Mesendoderm (in vitro differentiated cells): ENCODE data around the gene TSHZ2.
"Not testable (repeated sequence)": the region's sequence is repeated elsewhere in the genome, so short reads cannot be mapped to it uniquely, and the experiment has no call there.

Source experiments
- DNase-seq: peaks from one replicate; pipeline ENCODE4 v3.0.0; 2013
- H2AK5ac ChIP-seq: 2 replicates; pipeline ENCODE4 v1.6.1; 2013; ENCODE audit warnings: low read length, inconsistent platforms
- H2BK120ac ChIP-seq: 2 replicates; pipeline ENCODE4 v1.6.1; 2013; ENCODE audit warnings: low read depth, mild to moderate bottlenecking, low read length, moderate library complexity, mixed read lengths
- H2BK15ac ChIP-seq: replicated peaks from 2 replicates; pipeline ENCODE4 v1.6.1; 2013; ENCODE audit warnings: low read depth, mild to moderate bottlenecking, moderate library complexity
- H2BK5ac ChIP-seq: 2 replicates; pipeline ENCODE4 v1.6.1; 2013; ENCODE audit warnings: low read length, inconsistent platforms
- H3K18ac ChIP-seq: 2 replicates; pipeline ENCODE4 v1.6.1; 2013; ENCODE audit warnings: mild to moderate bottlenecking, low read length, mixed read lengths
- H3K23ac ChIP-seq: one replicate; pipeline ENCODE4 v1.6.1; 2013; ENCODE audit warnings: low read length
- H3K27ac ChIP-seq: 2 replicates; pipeline ENCODE4 v1.5.1; 2013; ENCODE audit warnings: low read depth, mild to moderate bottlenecking, inconsistent platforms, low read length, moderate library complexity
- H3K27me3 ChIP-seq: 2 replicates; pipeline ENCODE4 v1.6.1; 2013; ENCODE audit warnings: low read length, control low read depth, mild to moderate bottlenecking, inconsistent platforms; ENCODE audit not compliant: insufficient read depth, poor library complexity
- H3K36me3 ChIP-seq: 2 replicates; pipeline ENCODE4 v1.6.1; 2013; ENCODE audit warnings: low read length, inconsistent platforms; ENCODE audit not compliant: control insufficient read depth, insufficient read depth
- H3K4ac ChIP-seq: one replicate; pipeline ENCODE4 v1.6.1; 2013; ENCODE audit warnings: low read depth, mild to moderate bottlenecking, low read length, moderate library complexity
- H3K4me1 ChIP-seq: 2 replicates; pipeline ENCODE4 v1.6.1; 2013; ENCODE audit warnings: low read depth, low read length, inconsistent platforms; ENCODE audit not compliant: control insufficient read depth
- H3K4me2 ChIP-seq: 2 replicates; pipeline ENCODE4 v1.6.1; 2013; ENCODE audit warnings: low read length
- H3K4me3 ChIP-seq: 2 replicates; pipeline ENCODE4 v1.5.1; 2013; ENCODE audit warnings: mild to moderate bottlenecking, low read length
- H3K56ac ChIP-seq: one replicate; pipeline ENCODE4 v1.6.1; 2013; ENCODE audit warnings: low read length
- H3K79me1 ChIP-seq: 2 replicates; pipeline ENCODE4 v1.6.1; 2013; ENCODE audit warnings: low read length, inconsistent platforms
- H3K79me2 ChIP-seq: 2 replicates; pipeline ENCODE4 v1.6.1; 2013; ENCODE audit warnings: mild to moderate bottlenecking, low read length; ENCODE audit not compliant: control insufficient read depth, insufficient read depth
- H3K9ac ChIP-seq: 2 replicates; pipeline ENCODE4 v1.6.1; 2013; ENCODE audit warnings: low read length, inconsistent platforms
- H4K5ac ChIP-seq: one replicate; pipeline ENCODE4 v1.6.1; 2013; ENCODE audit warnings: low read length
- H4K8ac ChIP-seq: one replicate; pipeline ENCODE4 v1.6.1; 2013; ENCODE audit warnings: low read depth, mild to moderate bottlenecking, control low read depth, low read length, moderate library complexity
- WGBS: extraction: QIAGEN DNeasy Blood & Tissue Kit; methylation state at CpG from one replicate; pipeline ENCODE4 v1.1.7; 2013; ENCODE audit warnings: low lambda C conversion rate, missing lambda C conversion rate; ENCODE audit not compliant: insufficient coverage; ENCODE audit errors: extremely low coverage; 5-methylcytosine and 5-hydroxymethylcytosine counted together

TSHZ2 gene

DNA sequence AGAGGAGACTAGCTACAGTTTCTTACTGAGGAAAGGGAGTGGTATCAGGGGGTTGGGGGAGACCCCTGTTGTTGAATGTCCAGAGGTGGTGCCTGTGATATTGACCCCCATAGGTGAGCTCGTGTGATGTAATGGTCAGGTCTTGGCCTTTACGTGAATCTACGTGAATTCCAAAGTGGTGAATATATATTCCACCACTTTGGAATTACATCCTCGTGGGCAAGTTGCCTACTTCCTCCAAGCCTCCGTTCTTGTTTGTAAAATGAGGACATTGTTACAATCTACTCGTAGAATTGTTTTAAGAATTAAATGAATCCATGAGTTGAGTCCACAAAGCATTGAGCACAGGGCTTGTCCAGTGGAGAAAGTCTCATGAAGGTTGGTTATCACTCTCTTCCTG is 47.3 kb downstream of the TSHZ2 start:
- Histone ChIP-seq H3K4me3 (no peak overlapping the region), H2BK15ac (no peak overlapping the region), H3K4me2 (no peak overlapping the region), H3K27me3 (no peaks in the 10 kb centered on the region), H3K36me3 (no peaks in the 10 kb centered on the region), H2BK5ac (no peak overlapping the region), H3K9ac (no peak overlapping the region), H3K79me2 (no peaks in the 10 kb centered on the region), H3K4ac (no peak overlapping the region), H3K23ac (no peak overlapping the region), H3K27ac (no peak overlapping the region), H2AK5ac (no peak overlapping the region), H4K5ac (no peak overlapping the region), H3K4me1 (no peaks in the 10 kb centered on the region), H4K8ac (no peak overlapping the region), H3K56ac (no peak overlapping the region), H3K18ac (no peak overlapping the region), H3K79me1 (no peaks in the 10 kb centered on the region), H2BK120ac (no peak overlapping the region)
- DNase-seq = no peak
- WGBS = no CpG with 5 or more reads among the region's 6 CpGs

DNA sequence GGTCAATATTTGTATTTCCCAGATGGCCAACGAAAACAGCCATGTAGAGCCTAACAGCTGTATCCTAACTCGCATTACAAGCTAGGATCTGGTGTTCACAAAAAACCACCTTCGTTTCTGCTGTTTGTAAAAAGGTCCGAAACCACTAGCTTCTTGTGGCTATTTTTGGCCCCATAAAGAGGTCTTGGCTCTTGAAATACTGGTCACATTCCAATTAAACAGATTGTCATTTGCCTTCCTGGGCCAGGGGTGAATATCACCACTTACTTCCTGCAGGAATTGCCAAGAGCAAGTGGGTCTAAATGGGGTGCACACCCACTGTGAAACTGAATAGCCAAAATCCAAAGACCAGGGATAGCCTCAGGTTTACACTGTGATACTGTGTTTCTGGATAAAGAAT is 48.2 kb downstream of the TSHZ2 start:
- Histone ChIP-seq H3K18ac (no peak overlapping the region), H2BK5ac (no peak overlapping the region), H3K23ac (no peak overlapping the region), H3K79me1 (no peaks in the 10 kb centered on the region), H2BK120ac (no peak overlapping the region), H3K36me3 (no peaks in the 10 kb centered on the region), H4K8ac (no peak overlapping the region), H3K56ac (no peak overlapping the region), H3K27ac (no peak overlapping the region), H3K4ac (no peak overlapping the region), H2AK5ac (no peak overlapping the region), H3K27me3 (no peaks in the 10 kb centered on the region), H3K4me2 (no peak overlapping the region), H2BK15ac (no peak overlapping the region), H3K79me2 (no peaks in the 10 kb centered on the region), H3K4me1 (no peaks in the 10 kb centered on the region), H4K5ac (no peak overlapping the region), H3K4me3 (no peak overlapping the region), H3K9ac (no peak overlapping the region)
- no peak for DNase-seq
- WGBS = no CpG with 5 or more reads among the region's 4 CpGs

GRCh38 chr20:53020834-53021233 is 48.7 kb downstream of the TSHZ2 start:
- no peak overlapping the region for H2AK5ac ChIP-seq
- H2BK5ac ChIP-seq = no peak overlapping the region
- no peaks in the 10 kb centered on the region for H3K79me2 ChIP-seq
- no peak overlapping the region for H4K5ac ChIP-seq
- no peak overlapping the region for H3K4ac ChIP-seq
- no peaks in the 10 kb centered on the region for H3K79me1 ChIP-seq
- no peak overlapping the region for H4K8ac ChIP-seq
- H3K4me2 ChIP-seq = no peak overlapping the region
- no peak overlapping the region for H3K9ac ChIP-seq
- no peak overlapping the region for H2BK120ac ChIP-seq
- no peaks in the 10 kb centered on the region for H3K36me3 ChIP-seq
- no peak overlapping the region for H3K4me3 ChIP-seq
- WGBS = no CpG with 5 or more reads among the region's 2 CpGs
- no peak overlapping the region for H3K27ac ChIP-seq
- no peaks in the 10 kb centered on the region for H3K27me3 ChIP-seq
- no peak overlapping the region for H3K56ac ChIP-seq
- H3K4me1 ChIP-seq = no peaks in the 10 kb centered on the region
- H3K23ac ChIP-seq = no peak overlapping the region
- no peak overlapping the region for H3K18ac ChIP-seq
- DNase-seq = no peak
- H2BK15ac ChIP-seq = no peak overlapping the region

DNA sequence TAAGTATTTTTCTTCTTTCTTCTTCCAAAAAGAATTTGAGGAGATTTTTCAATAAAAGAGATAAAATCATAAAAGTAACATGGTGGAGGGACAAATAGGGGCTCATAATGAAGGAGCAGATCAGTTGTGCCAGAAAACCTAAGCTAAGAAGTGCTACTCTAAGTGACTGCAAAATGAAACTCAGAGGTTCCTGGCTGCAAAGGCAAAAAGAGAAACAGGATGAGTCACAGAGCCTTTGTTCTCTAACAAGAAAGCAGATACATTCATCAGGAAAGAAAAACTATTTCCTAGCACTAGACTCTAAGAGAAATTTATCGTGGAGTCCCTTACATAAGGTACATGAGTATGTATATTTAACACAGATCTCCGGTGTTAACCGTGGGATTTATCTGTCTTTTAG is 49.8 kb downstream of the TSHZ2 start:
- H2BK15ac ChIP-seq = no peak overlapping the region
- no peaks in the 10 kb centered on the region for H3K79me2 ChIP-seq
- no peak overlapping the region for H2BK120ac ChIP-seq
- no peaks in the 10 kb centered on the region for H3K27me3 ChIP-seq
- H3K4me3 ChIP-seq = no peak overlapping the region
- WGBS = no CpG with 5 or more reads among the region's 3 CpGs
- no peak overlapping the region for H3K56ac ChIP-seq
- H4K5ac ChIP-seq = no peak overlapping the region
- H2BK5ac ChIP-seq = no peak overlapping the region
- H3K23ac ChIP-seq = no peak overlapping the region
- no peak overlapping the region for H3K4me2 ChIP-seq
- H3K18ac ChIP-seq = no peak overlapping the region
- no peak for DNase-seq
- no peaks in the 10 kb centered on the region for H3K4me1 ChIP-seq
- H3K9ac ChIP-seq = no peak overlapping the region
- no peak overlapping the region for H2AK5ac ChIP-seq
- no peak overlapping the region for H4K8ac ChIP-seq
- no peak overlapping the region for H3K4ac ChIP-seq
- H3K27ac ChIP-seq = no peak overlapping the region
- H3K36me3 ChIP-seq = no peaks in the 10 kb centered on the region
- no peaks in the 10 kb centered on the region for H3K79me1 ChIP-seq

GRCh38 chr20:53023732-53024520 is 51.8 kb downstream of the TSHZ2 start:
- Histone ChIP-seq H3K4me2 (no peak overlapping the region), H3K4me3 (no peak overlapping the region), H3K18ac (no peak overlapping the region), H3K4ac (no peak overlapping the region), H3K79me1 (no peaks in the 10 kb centered on the region), H3K79me2 (no peaks in the 10 kb centered on the region), H3K23ac (no peak overlapping the region), H2BK5ac (no peak overlapping the region), H2BK15ac (no peak overlapping the region), H3K56ac (no peak overlapping the region), H3K27ac (no peak overlapping the region), H3K4me1 (no peaks in the 10 kb centered on the region), H3K36me3 (no peaks in the 10 kb centered on the region), H2BK120ac (no peak overlapping the region), H4K8ac (no peak overlapping the region), H3K27me3 (no peaks in the 10 kb centered on the region), H3K9ac (no peak overlapping the region), H2AK5ac (no peak overlapping the region), H4K5ac (no peak overlapping the region)
- WGBS = no CpG with 5 or more reads among the region's 5 CpGs
- DNase-seq = no peak

GRCh38 chr20:53024653-53025052 is 52.5 kb downstream of the TSHZ2 start:
- not testable (repeated sequence) for H3K27ac ChIP-seq, H3K79me2 ChIP-seq, H2BK15ac ChIP-seq, H3K9ac ChIP-seq, H3K4me1 ChIP-seq, H2BK5ac ChIP-seq, H3K56ac ChIP-seq, H3K79me1 ChIP-seq, H3K4me2 ChIP-seq, DNase-seq, H3K4me3 ChIP-seq, H4K5ac ChIP-seq, H3K27me3 ChIP-seq, H3K23ac ChIP-seq, H3K18ac ChIP-seq, H4K8ac ChIP-seq, H3K36me3 ChIP-seq, H2BK120ac ChIP-seq, H2AK5ac ChIP-seq, H3K4ac ChIP-seq
- WGBS = no CpG with 5 or more reads among the region's 5 CpGs
